ENCODE measurements around the gene DDA1. TPM values are rescaled to one million over a fixed set of nuclear protein-coding genes. Genes with fewer than 3 reads are reported as not detected.

Gene DDA1
- total and polyA plus RNA-seq, 9 of the 15 experiments (the other 6 are each of a cell fraction or from before 2014, with no cell fraction given), result 1.4 to 83.8 (median 33.8) TPM

- intact Hi-C loops (cut with micrococcal nuclease) (no loop called here), in situ Hi-C loops (cut with MboI) (no loop called here)
- BruUV-seq (replicated peaks), result no TSS peak
- Histone ChIP-seq H3K9ac (ENCODE audit: insufficient read depth in 1 of 2, low read depth in 2 of 2, low read length in 2 of 2) (peak within 1 kb of the TSS; percentile 60 to 93; a peak in 3 of 4 replicates), H3K9me3 (replicated peaks; ENCODE audit: control insufficient read depth, insufficient read depth, low read depth, low read length) (no peaks in the 10 kb centered on the region; the same call in 1 of the 2 replicates), H3K27ac (ENCODE audit: extremely low read depth, low read depth, low read length) (peak within 1 kb of the TSS; percentile 77), H3K9me1 (ENCODE audit: control insufficient read depth, insufficient read depth, low read length) (no peaks in the 10 kb centered on the region), H2AFZ (ENCODE audit: low read depth, low read length) (peak within 1 kb of the TSS; percentile 84), H3K27me3 (ENCODE audit: control insufficient read depth in 2 of 2, insufficient read depth in 2 of 2, low read length in 2 of 2) (no peaks in the 10 kb centered on the region), H4K20me1 (replicated peaks; ENCODE audit: control insufficient read depth, insufficient read depth, low read length) (no peaks in the 10 kb centered on the region), H3K79me2 (ENCODE audit: control insufficient read depth, insufficient read depth, low read length) (peaks cover 31% of the 10 kb centered on the region), H3K4me3 (peak within 1 kb of the TSS; percentile 59), H3K4me1 (replicated peaks in 1 of 2; ENCODE audit: control insufficient read depth in 2 of 2, insufficient read depth in 2 of 2, low read length in 2 of 2) (peaks cover 26 to 60% of the 10 kb centered on the region in 2 experiments; a peak in 4 of 5 replicates), H3K36me3 (ENCODE audit: control insufficient read depth, insufficient read depth, low read length) (peaks cover 18% of the 10 kb centered on the region), H3K4me2 (ENCODE audit: insufficient read depth, low read length) (peak within 1 kb of the TSS; percentile 73)
- peak; percentile 94 for FAIRE-seq
- ChIA-PET CTCF (ENCODE audit: low intra/inter-chr PET ratio) (interaction anchor here (1.1 kb wide), 1 partner anchor 10 kb away, joined by 6 read pairs; no protein-coding TSS in a partner anchor), POLR2A (interaction anchor here (0.6 to 1.6 kb wide), 8 partner anchors 9 to 496 kb away, joined by 3 to 5 read pairs (median 4); partner anchors contain the start of gene BABAM1)
- DNase-seq (ENCODE audit: extremely low read depth in 1 of 4, low spot score in 3 of 4), result peak; percentile 92 to 98 (median 96)
- WGBS (ENCODE audit: insufficient coverage, low coverage, missing lambda C conversion rate), result under 1% methylated on average over 44 of the region's 52 CpGs
- ATAC-seq, result peak; percentile 92
- TF ChIP-seq MAZ (CRISPR knock-in tag; conservative IDR thresholded peaks at IDR 0.05 in 1 of 2, IDR thresholded peaks at IDR 0.05 in 1 of 2) (peak; percentile 85 to 88), TOE1 (IDR thresholded peaks at IDR 0.05; ENCODE audit: borderline replicate concordance) (peak; percentile 87), TOE1 (CRISPR knock-in tag; IDR thresholded peaks at IDR 0.05; ENCODE audit: borderline replicate concordance, low read depth) (no peak), NR1H2 (CRISPR knock-in tag; IDR thresholded peaks at IDR 0.05) (no peak), USF1 (CRISPR knock-in tag; IDR thresholded peaks at IDR 0.05) (peak; percentile 81), SMARCC2 (IDR thresholded peaks at IDR 0.05; ENCODE audit: low read depth) (no peak), ARID2 (IDR thresholded peaks at IDR 0.05) (no peak), HINFP (tag; conservative IDR thresholded peaks at IDR 0.05; ENCODE audit: low read depth) (no peak), MBD2 (IDR thresholded peaks at IDR 0.05; ENCODE audit: borderline replicate concordance, low read depth) (peak; percentile 94), CCNT2 (IDR thresholded peaks at IDR 0.05; ENCODE audit: borderline replicate concordance, extremely low read depth, insufficient read length, low read depth, low read length) (peak; percentile 53), NKRF (IDR thresholded peaks at IDR 0.05; ENCODE audit: borderline replicate concordance) (no peak), FOXA1 (IDR thresholded peaks at IDR 0.05; ENCODE audit: borderline replicate concordance) (no peak), POLR2A (conservative IDR thresholded peaks at IDR 0.05) (peak; percentile 64), FOXK2 (conservative IDR thresholded peaks at IDR 0.05 in 1 of 2, IDR thresholded peaks at IDR 0.05 in 1 of 2; ENCODE audit: low read depth in 2 of 2) (peak; percentile 90 to 91), PML (IDR thresholded peaks at IDR 0.05; ENCODE audit: low read length) (0 out of 2 replicates have a peak, but pooled peaks have one; percentile 22), ELF1 (tag; IDR thresholded peaks at IDR 0.05) (no peak), ZNF197 (CRISPR knock-in tag; IDR thresholded peaks at IDR 0.05; ENCODE audit: low read depth) (no peak), SREBF2 (CRISPR knock-in tag; IDR thresholded peaks at IDR 0.05) (no peak)
Measured at GRCh38 chr19:17303167-17303939, 6.0 kb upstream of the DDA1 start, which contains the start of gene ABHD8. Gene ABHD8 (minus strand): TSS chr19:17303425. CDS start chr19:17301616, 1,809 bp downstream.

Measured in K562 (cell line).